Measurements from ENCODE around the gene SGCD.

Gene SGCD

DNA sequence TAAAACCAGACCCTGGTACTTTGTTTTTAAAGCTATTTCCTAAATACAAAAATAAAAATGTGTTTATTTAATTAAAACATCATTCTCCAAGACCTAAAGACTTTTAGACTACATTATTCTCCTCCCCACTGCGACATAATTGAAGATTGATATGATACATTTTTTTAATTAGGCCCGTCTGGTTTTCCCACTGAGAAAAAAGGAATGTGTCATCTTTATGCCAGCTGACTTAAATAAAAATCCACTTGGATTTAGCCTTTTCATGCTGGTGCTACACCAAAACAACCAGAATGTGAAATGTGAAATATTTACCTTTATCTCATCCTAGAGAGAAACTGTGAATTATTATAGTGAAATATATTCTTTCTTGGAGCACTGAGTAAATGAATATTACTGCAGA is 367.6 kb downstream of the SGCD start:
- FAIRE-seq (no peak), DNase-seq (ENCODE audit: insufficient read length, low spot score) (no peak)
- no peak for TF ChIP-seq POLR2A (IDR thresholded peaks at IDR 0.05; ENCODE audit: low read depth, low read length)

DNA sequence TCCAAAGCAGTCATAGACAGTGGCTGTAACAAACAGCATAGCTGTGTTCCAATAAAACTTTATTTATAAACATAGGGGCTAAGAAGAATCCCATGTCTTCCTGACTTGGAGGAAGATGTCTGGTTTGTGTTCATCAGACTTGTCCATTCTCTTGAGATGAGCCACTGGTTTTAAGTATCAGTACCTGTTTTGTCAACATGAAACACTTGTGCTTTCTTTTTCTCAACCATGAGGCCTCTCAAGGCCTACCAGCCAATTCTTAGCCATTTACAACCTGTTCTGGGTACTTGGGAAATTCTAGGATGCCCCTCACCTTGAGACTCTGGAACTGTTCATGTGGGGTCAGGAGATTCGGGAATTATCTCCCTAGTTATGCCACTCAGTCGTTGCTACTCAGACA is 368.8 kb downstream of the SGCD start:
- FAIRE-seq = no peak
- no peak for TF ChIP-seq POLR2A (IDR thresholded peaks at IDR 0.05; ENCODE audit: low read depth, low read length)
- DNase-seq (ENCODE audit: insufficient read length, low spot score) = no peak

DNA sequence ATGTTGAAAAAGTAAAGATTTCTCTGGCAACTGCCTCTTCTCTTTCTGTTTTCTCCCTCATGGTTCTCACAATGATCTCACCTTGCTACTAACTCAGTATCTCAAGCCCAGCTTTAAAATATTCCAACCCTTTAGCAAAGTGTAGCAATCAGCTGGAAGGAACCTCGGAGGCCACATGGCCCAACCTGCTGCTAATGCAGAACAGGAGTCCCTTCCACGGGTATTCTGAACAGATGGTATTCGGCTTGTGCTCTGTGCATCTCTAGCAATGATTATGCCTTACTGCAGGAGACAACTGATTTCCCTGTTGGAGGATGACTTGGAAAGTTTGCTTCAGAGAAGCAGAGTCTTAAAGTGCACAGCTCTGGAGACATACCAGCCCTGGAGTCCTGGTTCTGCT is 371.4 kb downstream of the SGCD start:
- DNase-seq (ENCODE audit: insufficient read length, low spot score) (no peak), FAIRE-seq (no peak)
- no peak for TF ChIP-seq POLR2A (IDR thresholded peaks at IDR 0.05; ENCODE audit: low read depth, low read length)

GRCh38 chr5:156699147-156699546 is 372.2 kb downstream of the SGCD start:
- no peak for FAIRE-seq
- no peak for DNase-seq (ENCODE audit: insufficient read length, low spot score)
- TF ChIP-seq POLR2A (IDR thresholded peaks at IDR 0.05; ENCODE audit: low read depth, low read length) = no peak

- FAIRE-seq = no peak
- no peak for DNase-seq (ENCODE audit: insufficient read length, low spot score)
Measured at GRCh38 chr5:156704139-156704538, 377.2 kb downstream of the SGCD start.

GRCh38 chr5:156706631-156707030 is 379.7 kb downstream of the SGCD start:
- FAIRE-seq (no peak), DNase-seq (ENCODE audit: insufficient read length, low spot score) (no peak)
- TF ChIP-seq POLR2A (IDR thresholded peaks at IDR 0.05; ENCODE audit: low read depth, low read length) = no peak

More at GRCh38 chr5:156704139-156704538, 377.2 kb downstream of the SGCD start:
- TF ChIP-seq POLR2A (IDR thresholded peaks at IDR 0.05; ENCODE audit: low read depth, low read length) = no peak

DNA sequence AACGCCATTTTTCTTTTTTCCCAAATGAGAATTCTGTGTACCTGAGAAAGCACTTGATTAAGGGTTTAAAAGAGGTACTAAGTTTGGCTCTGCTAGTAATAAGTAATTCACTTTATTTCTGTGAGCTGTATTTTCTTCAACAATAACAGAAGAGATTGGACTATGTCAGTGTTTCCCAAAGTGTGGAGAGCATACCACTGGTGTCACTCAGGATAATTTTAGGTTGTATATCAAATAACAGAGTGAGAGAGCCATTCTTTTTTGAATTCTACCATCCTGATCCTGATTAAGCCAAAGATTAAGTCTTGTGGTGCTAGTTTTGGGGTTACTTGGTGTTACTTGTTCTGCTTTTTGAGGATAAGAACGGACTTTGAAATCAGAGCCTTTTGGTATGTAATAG is 380.8 kb downstream of the SGCD start:
- no peak for FAIRE-seq
- no peak for DNase-seq (ENCODE audit: insufficient read length, low spot score)
- TF ChIP-seq POLR2A (IDR thresholded peaks at IDR 0.05; ENCODE audit: low read depth, low read length) = no peak

DNA sequence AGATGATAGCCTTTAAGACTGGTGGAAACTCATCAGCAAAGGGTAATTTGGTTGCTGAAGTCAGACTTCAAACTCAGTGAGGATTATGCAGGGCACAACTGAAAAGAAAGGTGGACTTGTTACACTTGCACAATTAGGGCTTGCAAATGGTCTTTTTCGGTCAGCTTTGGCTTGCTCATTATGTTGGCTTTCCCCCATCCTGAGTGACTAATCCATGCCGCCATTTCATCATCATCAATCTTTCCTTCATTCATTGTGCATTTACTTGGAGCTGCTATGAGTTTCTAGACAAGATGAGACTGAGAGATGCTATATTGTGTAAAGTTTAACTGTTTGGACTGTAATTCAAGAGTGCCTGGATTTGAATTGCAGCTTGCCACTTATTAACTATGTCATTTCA is 388.3 kb downstream of the SGCD start:
- FAIRE-seq (no peak), DNase-seq (ENCODE audit: insufficient read length, low spot score) (no peak)
- no peak for TF ChIP-seq POLR2A (IDR thresholded peaks at IDR 0.05; ENCODE audit: low read depth, low read length)

- DNase-seq (ENCODE audit: insufficient read length, low spot score) (no peak), FAIRE-seq (no peak)
Measured at GRCh38 chr5:156716591-156717380, 389.8 kb downstream of the SGCD start.

DNA sequence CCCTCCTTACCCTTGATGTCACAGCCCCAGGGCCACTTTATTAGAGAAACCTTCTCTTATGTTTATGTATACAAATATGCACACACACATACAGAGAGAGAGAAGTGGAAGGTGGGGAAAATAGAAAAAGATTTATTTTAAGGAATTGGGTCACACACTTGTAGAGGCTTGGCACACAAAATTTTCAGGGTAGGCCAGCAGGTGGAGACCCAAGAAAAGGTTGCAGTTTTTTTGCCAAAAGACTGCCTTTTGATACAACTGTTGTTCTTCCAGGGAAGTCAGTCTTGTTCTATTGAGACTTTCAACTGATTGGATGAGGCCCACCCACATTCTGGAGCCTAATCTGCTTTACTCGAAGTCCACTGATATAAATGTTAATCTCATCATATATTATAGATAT is 392.0 kb downstream of the SGCD start:
- DNase-seq (ENCODE audit: insufficient read length, low spot score) (no peak), FAIRE-seq (no peak)
- TF ChIP-seq POLR2A (IDR thresholded peaks at IDR 0.05; ENCODE audit: low read depth, low read length) = no peak

More at GRCh38 chr5:156716591-156717380, 389.8 kb downstream of the SGCD start:
- no peak for TF ChIP-seq POLR2A (IDR thresholded peaks at IDR 0.05; ENCODE audit: low read depth, low read length)

DNA sequence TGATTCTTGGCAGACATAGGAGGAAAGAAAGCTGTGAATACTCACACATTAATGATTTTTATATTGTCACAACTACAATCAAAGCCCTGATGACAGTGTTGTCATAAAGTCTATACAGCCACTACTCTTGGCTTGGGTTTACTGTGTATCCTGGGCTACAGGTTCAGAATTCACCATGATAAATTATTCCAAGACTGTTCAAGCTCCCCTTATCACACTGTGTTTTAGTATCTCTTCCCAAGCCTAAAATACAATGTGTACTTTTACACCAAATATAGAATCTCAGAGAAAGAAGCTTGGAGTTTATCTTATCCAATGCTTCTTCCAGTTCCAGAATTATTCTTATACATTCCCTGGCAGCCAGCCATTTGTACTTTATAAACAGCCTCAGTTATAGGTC is 395.4 kb downstream of the SGCD start:
- FAIRE-seq = no peak
- DNase-seq (ENCODE audit: insufficient read length, low spot score) = no peak
- no peak for TF ChIP-seq POLR2A (IDR thresholded peaks at IDR 0.05; ENCODE audit: low read depth, low read length)

- FAIRE-seq = no peak
- no peak for TF ChIP-seq POLR2A (IDR thresholded peaks at IDR 0.05; ENCODE audit: low read depth, low read length)
- DNase-seq (ENCODE audit: insufficient read length, low spot score) = no peak
Measured at GRCh38 chr5:156735477-156735876, 408.5 kb downstream of the SGCD start.

GRCh38 chr5:156741516-156741915 is 414.6 kb downstream of the SGCD start:
- FAIRE-seq (no peak), DNase-seq (ENCODE audit: insufficient read length, low spot score) (no peak)
- no peak for TF ChIP-seq POLR2A (IDR thresholded peaks at IDR 0.05; ENCODE audit: low read depth, low read length)

GRCh38 chr5:156753846-156754245 is 426.9 kb downstream of the SGCD start:
- FAIRE-seq = no peak

DNA sequence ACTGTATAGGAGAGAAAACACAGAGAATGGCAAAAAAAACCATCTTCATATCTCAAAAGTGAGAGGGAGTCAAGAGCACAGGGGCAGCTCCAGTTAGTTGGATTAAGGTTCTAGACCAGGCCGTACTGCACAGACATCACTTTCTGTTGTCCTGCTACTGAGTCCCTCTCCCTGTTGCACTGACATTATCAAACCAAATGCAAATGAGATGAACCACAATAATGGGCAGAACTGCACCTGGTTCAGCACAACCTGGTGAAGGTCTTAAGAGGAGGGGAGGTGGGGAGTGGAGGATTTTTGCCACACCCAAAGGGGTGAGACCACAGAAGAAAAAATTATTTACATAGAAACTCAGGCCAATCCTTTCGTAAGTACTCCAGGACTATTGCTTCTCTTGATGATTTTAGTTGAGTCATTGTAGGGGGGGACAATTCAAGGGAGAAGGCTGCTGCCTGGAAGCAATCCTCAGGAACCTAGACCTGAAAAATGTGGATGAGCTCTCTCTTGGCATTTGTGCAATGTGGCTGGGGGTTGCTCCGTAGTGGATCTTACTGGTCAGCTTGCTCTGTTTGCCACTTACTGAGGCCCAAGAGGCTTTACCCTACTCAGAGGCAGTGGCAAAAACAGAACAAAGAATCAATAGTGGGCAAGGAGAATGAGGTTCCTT is 428.6 kb downstream of the SGCD start:
- TF ChIP-seq POLR2A (IDR thresholded peaks at IDR 0.05; ENCODE audit: low read depth, low read length) = no peak
- FAIRE-seq (no peak), DNase-seq (ENCODE audit: insufficient read length, low spot score) (no peak)

More at GRCh38 chr5:156753846-156754245, 426.9 kb downstream of the SGCD start:
- no peak for TF ChIP-seq POLR2A (IDR thresholded peaks at IDR 0.05; ENCODE audit: low read depth, low read length)
- no peak for DNase-seq (ENCODE audit: insufficient read length, low spot score)

Measured in H54 (cell line).